Adrenal gland (tissue), 5 donors: ENCODE measurements around the gene SFTPB.

ENCODE experiments used
- CTCF ChIP-seq, 6 experiments: fragments of 450-650 bp in 4 of 6; fragments of 200-600 bp in 2 of 6; sonication (generic) in 1 of 6; IDR thresholded peaks; 1 replicate in 5 of 6; 2 replicates in 1 of 6; pipeline versions ENCODE4 v1.5.1 to v1.8.0; 2016 to 2021; ENCODE audit warnings: antibody characterized with exemption in 6 of 6, mild to moderate bottlenecking in 2 of 6, moderate library complexity in 1 of 6
- POLR2A ChIP-seq, 2 donors: fragments of 450-650 bp; IDR thresholded peaks; one replicate each; pipeline ENCODE4 v1.6.1; 2017; ENCODE audit warnings: antibody characterized with exemption in 2 of 2, mild to moderate bottlenecking in 2 of 2, moderate library complexity in 1 of 2
- donor health status: DM: no; HTN: no; CAD: no.

GRCh38 chr2:85697716-85698115, 29.7 kb upstream of the SFTPB start:
- no peak for TF ChIP-seq CTCF (IDR thresholded peaks at IDR 0.05)
- no peak for TF ChIP-seq POLR2A (IDR thresholded peaks at IDR 0.05)
